LNCaP clone FGC (cell line): Measurements from ENCODE around the gene SACM1L.

Source experiments
- DNase-seq: peaks from one replicate; pipeline ENCODE4 v3.0.0-alpha.2; 2011; ENCODE audit warnings: low read depth
- H3K4me3 ChIP-seq: 2 replicates; pipeline ENCODE4 v1.5.1; 2011; ENCODE audit warnings: mild to moderate bottlenecking, low read depth, low read length, control low read depth
- TF ChIP-seq, protein P1 (sequence below): IDR thresholded peaks from 2 replicates; pipeline ENCODE4 v1.5.1; 2012; ENCODE audit warnings: mild to moderate bottlenecking; ENCODE audit not compliant: control insufficient read depth, insufficient read depth; ENCODE audit errors: extremely low read depth

Gene SACM1L

DNA sequence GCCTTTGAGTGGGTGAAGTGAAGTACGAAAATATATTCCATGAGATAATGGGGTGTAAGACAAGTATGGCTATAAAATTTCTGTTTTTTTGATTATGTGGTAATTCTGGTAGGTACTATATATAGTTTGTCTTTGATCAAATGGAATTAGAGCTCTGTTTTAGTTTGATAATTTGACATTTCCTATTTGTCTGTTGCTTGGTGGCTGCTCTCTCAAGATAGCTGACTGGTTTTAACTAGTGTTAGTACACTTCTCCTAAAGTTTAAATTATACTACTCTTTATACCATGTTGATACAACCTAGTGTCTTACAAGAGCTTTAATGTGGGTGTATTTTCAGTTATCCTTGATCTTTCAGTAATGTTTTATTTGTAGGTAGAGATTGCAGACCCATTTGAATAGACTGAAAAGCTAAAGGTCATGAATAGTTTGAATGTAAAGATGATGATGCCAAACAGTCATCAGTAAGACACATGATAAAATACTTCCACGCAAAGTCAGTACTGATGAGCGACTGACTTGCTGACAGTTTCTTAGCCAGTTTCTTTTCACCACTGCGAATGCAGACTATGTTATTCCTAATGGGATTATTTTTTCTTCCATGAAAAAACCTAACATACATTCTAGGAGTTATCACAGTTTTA is 15.2 kb downstream of the SACM1L start:
- TF ChIP-seq, protein P1, sequence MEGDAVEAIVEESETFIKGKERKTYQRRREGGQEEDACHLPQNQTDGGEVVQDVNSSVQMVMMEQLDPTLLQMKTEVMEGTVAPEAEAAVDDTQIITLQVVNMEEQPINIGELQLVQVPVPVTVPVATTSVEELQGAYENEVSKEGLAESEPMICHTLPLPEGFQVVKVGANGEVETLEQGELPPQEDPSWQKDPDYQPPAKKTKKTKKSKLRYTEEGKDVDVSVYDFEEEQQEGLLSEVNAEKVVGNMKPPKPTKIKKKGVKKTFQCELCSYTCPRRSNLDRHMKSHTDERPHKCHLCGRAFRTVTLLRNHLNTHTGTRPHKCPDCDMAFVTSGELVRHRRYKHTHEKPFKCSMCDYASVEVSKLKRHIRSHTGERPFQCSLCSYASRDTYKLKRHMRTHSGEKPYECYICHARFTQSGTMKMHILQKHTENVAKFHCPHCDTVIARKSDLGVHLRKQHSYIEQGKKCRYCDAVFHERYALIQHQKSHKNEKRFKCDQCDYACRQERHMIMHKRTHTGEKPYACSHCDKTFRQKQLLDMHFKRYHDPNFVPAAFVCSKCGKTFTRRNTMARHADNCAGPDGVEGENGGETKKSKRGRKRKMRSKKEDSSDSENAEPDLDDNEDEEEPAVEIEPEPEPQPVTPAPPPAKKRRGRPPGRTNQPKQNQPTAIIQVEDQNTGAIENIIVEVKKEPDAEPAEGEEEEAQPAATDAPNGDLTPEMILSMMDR: no peak
- no peak for DNase-seq
- no peak overlapping the region for H3K4me3 ChIP-seq

GRCh38 chr3:45705839-45706808 is 16.9 kb downstream of the SACM1L start:
- TF ChIP-seq, protein P1: no peak
- DNase-seq: no peak
- H3K4me3 ChIP-seq: no peak overlapping the region

- TF ChIP-seq, protein P1: no peak
- DNase-seq: no peak
- H3K4me3 ChIP-seq: no peak overlapping the region
Measured at GRCh38 chr3:45711931-45712330, 22.7 kb downstream of the SACM1L start.

GRCh38 chr3:45712434-45713110 is 23.4 kb downstream of the SACM1L start:
- no peak overlapping the region for H3K4me3 ChIP-seq
- TF ChIP-seq, protein P1: no peak
- DNase-seq: no peak

DNA sequence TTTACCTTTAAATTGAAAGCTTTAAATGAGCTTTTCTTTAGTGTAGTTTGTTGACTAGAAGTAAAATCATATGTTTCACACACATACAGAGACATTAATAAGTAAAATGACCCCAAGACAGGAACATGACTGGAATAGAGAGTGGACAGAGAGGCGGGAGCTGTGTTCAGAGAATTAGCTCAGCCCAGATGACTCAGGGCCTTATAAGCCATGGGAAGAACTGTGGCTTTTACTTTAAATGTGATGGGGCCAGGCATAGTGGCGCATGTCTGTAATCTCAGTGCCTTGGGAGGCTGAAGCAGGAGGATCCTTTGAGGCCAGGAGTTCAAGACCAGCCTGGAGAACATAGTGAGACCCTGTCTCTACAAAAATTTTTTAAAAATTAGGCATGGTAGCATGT is 26.7 kb downstream of the SACM1L start:
- DNase-seq: no peak
- TF ChIP-seq, protein P1: no peak

GRCh38 chr3:45716790-45717336 is 27.7 kb downstream of the SACM1L start:
- no peak overlapping the region for H3K4me3 ChIP-seq
- TF ChIP-seq, protein P1: no peak
- no peak for DNase-seq

More for the DNA sequence above, 26.7 kb downstream of the SACM1L start:
- H3K4me3 ChIP-seq: no peak overlapping the region
